Renal cortex interstitium (tissue), 11 donors: Measurements from ENCODE around the gene C1QTNF1. TPM values are rescaled to one million over a fixed set of nuclear protein-coding genes. Genes with fewer than 3 reads are reported as not detected.
"Not testable (repeated sequence)": the region's sequence is repeated elsewhere in the genome, so short reads cannot be mapped to it uniquely, and the experiment has no call there.

Source experiments
- DNase-seq, 11 donors: peaks; one replicate each; pipeline ENCODE4 v3.0.0-alpha.2; 2013; ENCODE audit warnings: low read depth in 9 of 11, low spot score in 4 of 11; ENCODE audit errors: extremely low read depth in 1 of 11
- polyA plus RNA-seq, 3 donors: library from polyadenylated mRNA; unstranded; fragments of 120-200 nt; gene quantifications; one replicate each; pipeline ENCODE4 v1.2.1, GENCODE V29; 2013; ENCODE audit not compliant: insufficient read length in 3 of 3

C1QTNF1 gene
- polyA plus RNA-seq, 3 donors = 2.1 to 3.1 (median 2.9) TPM

DNA sequence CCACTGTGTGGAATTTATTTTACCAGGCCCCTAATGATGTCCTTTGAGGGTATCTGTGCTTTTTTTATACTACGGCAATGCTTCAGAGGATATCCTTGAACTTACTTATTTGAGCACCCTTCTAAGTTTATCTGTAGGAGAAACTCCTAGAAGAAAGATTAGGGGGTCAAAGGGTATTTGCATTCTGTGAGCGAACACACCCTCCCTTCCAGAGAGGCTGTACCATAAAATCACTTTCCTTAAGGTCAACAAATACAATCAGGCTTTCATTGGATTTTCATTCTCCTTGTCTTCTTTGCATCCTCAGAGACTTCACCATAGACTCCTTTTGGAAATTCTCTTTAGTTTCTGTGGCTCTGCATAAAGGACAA, 4.7 kb upstream of the C1QTNF1 start:
- DNase-seq = no peak

DNA sequence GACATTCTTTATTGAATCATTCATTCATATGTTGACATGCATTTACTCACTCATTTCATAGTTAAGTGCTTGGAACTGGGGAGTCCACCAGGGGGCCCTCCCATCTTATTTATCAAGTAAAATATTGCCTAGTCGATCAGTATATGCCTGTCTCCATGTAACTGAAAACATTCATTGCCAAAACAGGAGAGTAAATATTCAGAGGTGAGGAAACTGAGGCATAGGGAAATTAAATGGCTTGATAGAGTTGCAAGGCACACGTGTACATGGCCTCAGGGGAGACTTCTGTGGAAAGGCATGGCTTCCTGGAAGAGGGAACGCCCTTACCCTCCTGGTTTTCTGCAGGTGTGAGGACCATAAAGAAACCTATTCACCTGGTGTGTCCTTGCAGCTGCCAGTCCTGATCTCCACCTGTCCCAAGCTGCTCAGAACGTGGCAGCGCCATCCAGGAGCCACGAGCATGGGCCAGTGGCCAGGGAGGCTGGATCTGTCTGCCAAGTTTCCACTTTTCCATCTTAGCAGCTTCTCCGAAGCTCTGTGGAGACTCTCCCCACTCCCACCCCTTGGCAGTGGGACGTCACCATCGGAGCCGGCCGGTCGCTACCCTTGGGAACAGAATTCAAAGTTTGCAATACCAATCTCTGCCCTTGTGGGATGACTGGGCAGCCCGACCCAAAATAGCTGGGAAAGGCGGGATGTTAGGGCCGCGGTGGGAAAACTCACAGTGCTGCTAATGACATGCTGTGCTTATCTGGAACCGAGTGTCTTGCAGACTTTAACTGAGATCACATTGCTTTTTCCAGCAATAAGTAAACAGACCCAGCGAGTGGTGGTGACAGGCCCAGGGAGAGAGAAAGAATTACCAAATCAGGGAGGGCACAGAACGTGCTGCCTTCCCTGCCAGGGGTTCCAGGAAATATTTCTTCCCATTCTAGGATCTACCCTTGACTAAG, 4.1 kb upstream of the C1QTNF1 start:
- no peak for DNase-seq

DNA sequence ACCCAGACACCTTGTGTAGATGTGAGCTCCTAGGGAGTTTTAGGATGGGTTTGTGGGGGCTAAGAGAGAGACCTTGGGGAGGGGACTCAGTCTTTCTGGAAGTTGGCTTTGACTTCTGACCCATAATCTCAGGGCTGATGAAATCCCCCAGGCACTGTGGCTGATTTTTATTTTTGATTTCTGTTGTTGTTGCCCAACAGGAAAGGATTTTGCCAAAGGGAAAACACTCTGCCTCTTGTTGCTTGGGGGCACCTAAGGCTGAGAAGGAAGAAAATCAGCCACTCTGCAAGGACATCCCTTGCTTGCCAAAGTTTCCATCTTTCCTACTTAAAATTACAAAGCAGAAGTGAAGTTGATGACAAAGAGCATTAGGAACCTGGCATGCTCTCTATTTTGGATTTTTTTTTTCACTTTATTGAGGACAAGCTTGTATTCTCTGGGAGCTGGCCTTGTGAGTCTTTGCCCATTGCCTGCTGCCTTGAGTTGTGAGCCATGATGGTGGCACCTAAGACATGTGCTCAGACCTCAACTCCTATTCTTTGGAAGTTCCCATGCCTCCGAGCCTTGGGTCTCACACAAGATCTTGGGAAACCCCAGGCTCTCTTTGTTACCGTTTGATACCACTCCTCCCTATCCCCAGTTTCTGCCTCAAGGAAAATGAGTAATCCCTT, 3.2 kb upstream of the C1QTNF1 start:
- no peak for DNase-seq

DNA sequence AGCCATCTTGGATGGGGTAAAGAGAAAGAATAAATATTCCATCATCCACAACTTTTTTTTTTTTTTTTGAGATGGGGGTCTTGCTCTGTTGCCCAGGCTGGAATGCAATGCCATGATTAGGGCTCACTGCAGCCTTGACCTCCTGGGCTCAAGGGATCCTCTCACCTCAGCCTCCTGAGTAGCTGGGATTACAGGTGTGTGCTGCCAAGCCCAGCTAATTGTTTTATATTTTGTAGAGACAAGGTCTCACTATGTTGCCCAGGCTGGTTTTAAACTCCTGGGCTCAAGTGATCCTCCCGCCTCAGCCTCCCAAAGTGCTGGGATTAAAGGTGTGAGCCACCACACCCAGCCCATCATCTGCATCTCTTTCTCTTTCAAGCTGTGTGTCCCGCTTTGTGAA, 2.0 kb upstream of the C1QTNF1 start:
- DNase-seq = not testable (repeated sequence)

DNA sequence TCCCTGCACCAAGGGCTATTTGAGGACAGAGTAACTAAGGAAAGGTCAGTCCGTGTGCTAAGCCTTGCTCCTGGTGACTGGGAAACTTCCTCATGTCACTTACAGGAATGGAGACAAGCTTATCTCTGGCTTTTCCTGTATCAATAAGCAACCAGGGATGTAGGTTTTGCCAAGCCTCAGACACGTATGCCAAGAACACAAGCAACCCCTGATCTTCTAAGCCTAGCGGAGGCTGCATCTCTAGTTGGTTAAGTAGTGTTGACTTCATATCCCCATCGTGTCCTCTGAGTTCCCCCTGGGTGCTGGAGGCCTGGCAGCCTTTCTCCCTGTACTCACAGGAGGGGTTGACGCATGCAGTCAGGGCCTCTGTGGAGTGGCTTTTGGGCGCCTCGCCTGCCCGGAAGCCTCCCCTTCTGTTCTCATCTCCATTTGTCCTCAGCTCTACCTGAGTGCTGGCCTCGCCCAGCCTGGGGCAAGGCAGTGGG, 1.4 kb upstream of the C1QTNF1 start:
- DNase-seq = no peak

DNA sequence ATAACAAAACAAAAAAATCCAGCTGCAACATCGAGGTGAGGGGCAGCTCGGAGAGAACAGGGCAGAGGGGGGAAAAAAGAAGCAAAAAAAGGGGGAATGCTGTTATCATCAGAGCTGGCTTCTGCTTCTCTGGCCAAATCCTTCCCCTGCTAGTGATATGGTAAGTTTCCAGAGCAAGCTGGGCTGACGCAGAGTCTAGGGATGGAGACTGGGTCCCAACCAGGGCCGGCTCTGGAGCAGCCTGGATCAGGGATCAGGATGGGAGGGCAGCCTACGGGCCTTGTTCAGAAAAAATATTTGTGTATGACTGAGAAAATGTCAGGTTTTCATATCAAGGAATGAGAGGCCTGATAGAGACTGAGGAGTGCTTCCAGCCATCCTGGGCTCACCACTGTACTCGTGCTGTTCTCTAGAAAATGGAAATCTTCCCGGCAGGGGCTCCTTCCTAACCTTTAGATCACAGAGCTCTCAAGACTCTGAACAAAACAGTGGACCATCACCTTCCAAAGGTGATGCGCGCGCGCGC, 726 bp upstream of the C1QTNF1 start:
- DNase-seq = no peak

DNA sequence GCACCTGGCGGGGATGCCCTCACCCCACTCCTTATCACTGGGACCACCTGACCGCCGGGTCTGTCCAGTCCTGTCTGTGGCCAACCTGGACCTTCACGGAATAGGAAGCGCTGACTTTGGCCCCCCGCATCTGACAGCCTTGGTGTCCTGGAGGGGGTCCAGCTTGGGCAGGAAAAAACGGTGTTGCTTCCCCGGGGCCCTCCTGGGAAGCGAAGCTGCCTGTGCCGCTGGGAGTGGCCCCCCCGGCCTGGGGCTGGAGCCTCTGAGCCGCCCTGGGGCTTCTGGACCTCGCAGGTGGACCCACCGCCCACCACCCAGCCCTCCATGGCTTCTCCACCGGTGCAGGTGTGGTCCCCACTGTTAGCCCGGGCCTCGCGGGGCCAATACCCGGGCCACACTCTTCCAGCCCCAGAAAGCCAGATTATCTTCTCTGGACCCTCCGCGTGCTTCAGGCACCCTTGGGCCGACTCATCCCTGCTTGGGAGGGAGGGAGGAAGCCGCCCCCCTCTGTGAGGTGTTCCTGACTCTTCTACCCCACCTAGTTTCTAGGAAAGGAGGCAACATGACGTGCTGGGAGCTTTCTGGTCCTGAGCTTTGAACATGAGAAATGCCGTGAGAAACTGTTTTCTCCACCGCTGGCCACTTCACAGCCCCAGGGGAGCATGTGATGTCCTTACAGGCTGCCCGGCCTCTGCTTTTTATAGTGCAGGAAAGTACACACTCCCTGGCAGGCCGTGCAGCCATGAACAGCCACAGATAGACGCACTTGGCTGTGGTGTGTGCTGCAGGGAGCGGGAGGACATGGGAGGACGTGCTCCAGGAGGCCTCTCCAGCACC, 1.1 kb downstream of the C1QTNF1 start:
- DNase-seq = no peak

DNA sequence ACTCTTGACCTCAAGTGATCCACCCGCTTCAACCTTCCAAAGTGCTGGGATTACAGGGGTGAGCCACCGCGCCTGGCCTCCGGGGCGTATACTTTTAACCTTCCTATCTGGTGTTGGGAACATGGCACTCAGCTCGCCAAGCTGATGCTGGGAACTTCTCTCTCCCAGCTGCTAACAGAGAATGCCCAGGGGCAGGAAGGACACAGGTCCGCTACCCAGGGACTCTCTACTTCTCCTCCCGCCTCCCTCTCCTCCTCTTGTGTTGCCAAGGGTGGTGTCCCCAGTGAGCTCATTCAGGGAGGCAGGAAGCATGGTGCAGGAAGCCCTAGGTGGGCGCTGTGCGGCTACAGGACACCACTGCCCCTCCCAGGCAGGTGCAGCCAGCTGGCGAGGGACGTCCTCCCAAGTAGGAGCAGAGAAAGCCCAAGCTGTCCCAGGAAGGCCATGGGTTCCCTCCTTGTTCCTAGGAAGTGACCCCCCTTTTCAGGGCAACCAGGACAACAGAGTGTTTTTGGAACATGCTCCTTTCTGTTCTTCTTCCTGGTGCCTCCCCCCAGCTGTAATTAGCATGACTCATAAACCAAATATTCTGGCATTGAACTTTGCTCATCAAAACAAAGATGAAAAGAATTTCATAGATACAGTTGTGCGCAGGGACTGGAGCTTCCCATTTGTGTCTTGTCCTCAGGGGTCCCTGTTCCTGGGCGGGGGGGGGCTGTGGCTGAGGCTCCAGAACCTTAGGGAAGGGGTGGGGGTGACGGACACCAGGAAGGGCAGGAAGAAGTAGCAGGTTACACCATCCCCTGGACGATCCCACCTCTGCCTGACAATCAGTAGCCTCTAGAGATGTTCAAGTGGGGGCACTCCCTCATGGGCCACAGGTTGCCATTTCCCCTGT, 2.7 kb downstream of the C1QTNF1 start:
- no peak for DNase-seq

DNA sequence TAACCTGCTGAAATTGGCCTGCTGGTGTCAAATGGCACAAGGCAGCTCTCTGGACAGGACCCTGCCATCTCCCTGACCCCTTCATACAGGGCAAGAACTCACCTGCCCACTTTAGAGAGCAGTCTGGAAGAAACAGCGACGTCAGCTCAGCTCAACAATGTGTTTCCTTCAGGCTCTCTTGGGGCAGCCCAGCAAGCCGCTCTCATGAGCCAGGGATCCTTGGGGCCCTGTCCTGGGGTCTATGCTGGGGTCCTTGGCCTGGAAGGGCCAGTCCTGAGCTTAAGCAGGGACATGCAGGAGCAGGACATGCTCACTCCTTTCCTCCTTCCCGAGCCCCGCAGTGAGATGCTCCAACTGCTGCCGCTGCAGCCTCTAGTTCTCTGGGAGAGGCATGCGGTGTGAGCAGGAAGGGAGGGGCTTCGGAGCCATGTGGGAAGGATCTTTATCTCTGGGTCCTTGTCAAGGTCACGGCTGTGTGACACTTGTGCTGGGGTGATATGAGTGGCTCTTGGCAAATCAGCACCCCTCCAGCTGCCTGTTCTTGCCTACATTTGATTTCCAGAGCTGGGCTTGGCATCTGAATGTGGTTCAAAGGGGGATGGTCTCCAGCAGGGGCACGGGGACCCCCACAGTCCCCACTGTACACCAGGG, 3.4 kb downstream of the C1QTNF1 start:
- no peak for DNase-seq

DNA sequence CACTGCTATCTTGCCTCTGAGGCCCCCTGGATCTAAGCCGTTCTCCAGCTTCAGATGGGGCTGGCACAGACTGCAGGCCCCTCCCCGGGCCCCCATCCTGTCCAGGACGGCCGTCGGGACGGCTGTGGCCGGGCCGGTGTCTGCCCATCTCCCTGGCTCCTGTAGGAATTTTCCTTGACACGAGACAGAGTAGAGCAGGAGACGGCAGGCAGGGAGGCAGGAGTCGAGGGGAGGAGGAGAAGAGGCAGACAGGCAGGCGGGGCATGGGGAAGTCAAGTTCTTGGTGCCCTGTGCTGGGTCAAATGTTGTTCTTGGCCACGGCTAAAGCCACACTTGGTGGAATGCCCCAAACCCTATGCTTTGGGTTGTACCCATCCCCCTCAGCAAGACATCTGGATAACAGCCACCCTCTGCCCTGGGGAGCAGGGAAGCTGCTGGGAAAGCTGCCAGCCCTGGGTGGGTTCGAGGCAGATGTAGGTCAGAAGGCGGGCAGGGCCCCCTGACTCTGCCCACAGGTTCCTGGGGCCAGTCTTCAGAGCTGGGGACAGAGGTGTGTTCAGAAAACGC, 4.0 kb downstream of the C1QTNF1 start:
- DNase-seq = no peak

DNA sequence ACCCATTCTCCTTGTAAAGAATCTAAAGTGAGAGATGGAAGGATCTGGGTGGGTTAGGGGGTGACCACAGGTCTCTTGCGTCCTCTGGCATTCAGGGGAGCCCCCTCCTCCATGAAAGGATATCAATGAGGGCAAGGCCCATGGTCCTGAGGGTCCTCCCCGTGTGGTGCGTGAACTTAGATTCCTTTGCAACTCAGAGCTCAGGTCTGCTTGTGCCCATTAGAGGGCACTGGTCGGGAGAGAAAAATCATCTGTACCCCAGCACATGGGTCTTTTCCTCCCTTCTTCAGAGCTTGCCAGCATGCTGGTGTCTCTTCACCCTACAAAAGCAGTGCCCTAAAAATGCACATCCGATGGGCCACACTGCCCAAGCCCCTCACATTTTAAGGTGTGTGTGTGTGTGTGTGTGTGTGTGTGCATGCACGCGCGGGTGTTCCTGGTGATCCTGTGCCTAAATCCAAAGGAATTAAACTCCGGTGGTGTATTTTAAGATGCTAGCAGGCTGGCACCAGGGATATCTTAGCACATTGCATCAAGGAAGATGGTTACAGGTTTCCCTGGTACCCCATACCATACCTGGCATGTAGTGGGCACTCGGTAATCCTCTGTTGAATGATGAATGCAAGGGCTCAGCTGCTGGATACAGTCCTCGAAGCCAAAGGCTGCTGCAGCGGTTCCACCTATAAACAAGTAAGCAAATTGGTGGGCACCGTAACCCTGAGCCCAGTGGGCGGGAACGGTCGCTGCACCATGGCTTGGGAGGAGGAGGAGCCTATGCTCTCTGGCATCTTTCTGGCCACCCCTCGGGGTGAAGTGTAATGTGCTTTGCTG, 4.7 kb downstream of the C1QTNF1 start:
- no peak for DNase-seq

DNA sequence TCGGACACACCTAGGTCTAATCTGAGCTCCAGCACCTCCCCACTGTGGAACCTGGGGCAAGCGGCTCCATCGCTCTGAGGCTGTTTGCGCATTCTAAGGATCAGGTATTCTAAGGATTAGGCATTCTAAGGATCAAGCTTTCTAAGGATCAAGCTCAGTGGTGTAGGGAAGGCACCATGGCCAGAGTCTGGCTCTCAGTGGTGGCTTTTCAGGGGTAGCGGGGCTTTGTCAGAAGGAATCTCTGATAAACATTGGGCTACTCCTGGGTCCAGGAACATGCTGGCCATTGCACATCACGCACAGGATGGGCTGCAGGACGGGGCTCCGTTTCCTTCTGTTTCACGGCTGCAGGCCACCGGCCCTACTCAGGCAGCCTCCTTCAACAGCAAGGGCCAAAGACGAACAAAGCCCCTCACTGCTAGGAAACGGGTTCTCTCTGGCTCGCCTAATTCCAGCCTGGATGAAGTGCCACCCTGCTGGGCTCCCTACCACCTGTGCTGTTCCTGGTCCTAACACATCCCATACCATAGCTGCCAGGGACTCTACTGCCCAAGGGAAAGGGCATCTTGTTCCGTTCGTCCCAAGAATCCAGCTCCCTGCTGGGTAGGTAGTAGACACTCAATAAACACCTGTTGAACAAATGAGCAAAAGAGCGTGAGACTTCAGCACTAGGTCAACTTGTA, 5.5 kb downstream of the C1QTNF1 start:
- DNase-seq = no peak

DNA sequence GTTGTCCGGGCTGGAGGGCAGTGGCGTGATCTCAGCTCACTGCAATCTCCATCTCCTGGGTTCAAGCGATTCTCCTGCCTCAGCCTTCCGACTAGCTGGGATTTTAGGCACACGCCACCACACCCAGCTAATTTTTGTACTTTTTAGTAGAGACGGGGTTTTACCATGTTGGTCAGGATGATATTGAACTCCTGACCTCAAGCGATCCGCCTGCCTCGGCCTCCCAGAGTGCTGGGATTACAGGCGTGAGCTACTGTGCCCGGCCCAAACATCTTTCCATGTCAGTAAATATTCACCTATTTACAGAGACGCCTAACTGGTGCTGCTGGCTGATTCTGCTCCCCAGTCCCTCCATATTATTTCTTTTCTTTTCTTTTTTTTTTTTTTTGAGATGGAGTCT, 6.7 kb downstream of the C1QTNF1 start:
- DNase-seq = not testable (repeated sequence)

DNA sequence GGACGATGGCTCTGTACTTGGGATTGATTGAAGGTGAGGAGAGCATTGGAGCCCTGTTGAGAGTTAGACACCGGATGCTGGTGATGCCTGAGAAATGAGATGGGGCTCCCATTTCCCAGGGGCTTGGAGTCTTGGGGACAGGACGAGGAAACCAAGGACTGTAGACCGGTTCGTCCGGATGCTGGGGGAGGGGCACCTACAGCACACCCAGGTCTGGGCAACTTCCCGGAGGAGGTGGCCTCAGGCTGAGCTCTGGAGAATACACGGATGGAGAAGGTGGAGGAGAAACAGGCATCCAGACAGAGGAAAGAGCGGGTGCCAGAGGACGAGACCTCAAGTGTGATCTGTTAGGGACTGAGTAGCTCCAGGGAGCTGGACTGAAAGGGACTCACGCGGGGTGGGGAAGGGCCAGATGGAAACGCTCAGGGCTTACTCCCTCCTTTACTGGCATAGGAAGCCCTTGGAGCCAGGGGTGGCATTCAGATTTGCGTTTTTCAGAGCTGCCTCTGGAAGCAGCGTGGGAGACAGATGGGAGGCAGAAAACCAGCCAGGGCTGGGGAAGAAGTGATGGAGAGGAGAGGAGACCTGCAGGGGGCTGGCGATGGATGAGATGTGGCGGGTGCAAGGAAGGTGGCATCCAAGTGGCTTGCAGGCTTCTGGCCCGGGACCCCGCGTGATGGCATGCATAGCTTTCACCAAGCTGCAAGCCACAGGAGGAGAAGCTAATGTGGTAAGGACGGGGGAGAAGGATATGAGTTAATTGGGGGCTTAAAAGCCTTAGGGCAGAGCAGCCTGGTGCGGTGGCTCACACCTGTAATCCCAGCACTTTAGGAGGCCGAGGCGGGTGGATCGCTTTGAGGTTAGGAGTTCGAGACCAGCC, 8.3 kb downstream of the C1QTNF1 start:
- no peak for DNase-seq

DNA sequence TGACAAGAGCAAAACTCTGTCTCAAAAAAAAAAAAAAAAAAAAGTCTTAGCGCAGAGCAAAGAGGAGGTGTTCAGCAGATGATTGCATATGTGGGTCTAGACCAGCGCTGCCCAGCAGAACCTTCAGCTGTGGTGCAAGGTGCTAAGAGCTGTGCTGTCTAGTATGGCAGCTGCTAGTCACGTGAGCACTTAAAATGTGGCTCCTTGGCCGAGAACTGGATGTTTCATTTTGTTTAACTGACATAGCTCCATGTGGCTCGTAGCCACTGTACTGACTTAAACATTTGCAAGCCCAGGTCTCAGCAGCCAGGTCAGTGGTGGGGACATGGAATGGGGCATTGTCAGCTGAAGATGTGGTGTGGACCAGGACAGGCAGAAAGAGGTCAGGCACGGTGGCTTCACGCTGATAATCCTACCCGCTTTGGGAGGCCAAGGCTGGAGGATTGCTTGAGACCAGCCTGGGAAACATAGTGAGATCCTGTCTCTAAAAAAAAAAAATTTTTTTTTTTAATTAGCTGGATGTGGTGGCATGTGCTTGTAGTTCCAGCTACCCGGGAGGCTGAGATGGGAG, 9.2 kb downstream of the C1QTNF1 start:
- no peak for DNase-seq
